SW 1271 (cell line): Measurements from ENCODE around the gene UBR7.
"Not testable (repeated sequence)": the region's sequence is repeated elsewhere in the genome, so short reads cannot be mapped to it uniquely, and the experiment has no call there.

Experiments used
- DNase-seq, 2 experiments: peaks; one replicate each; lab custom pipeline; 2025; lab: John Stamatoyannopoulos, UW

Gene UBR7

GRCh38 chr14:93206793-93207467 lies at the start of gene UBR7, which contains the start of gene GON7:
Gene UBR7, plus strand, starts transcription at chr14:93207256. Its CDS starts 36 bp downstream, at chr14:93207292.
Gene GON7, minus strand, starts transcription at chr14:93207065. Its CDS starts 28 bp downstream, at chr14:93207037.
- peak; percentile 93 to 96 for DNase-seq

- DNase-seq, result not testable (repeated sequence)
Measured at GRCh38 chr14:93158349-93158748, 48.7 kb upstream of the UBR7 start.

GRCh38 chr14:93159625-93160352 lies 47.3 kb upstream of the UBR7 start:
- not testable (repeated sequence) for DNase-seq

- peak; percentile 13 to 37 for DNase-seq
Measured at GRCh38 chr14:93160353-93160801, 46.7 kb upstream of the UBR7 start.

- DNase-seq, result no peak
Measured at GRCh38 chr14:93161411-93161940, 45.6 kb upstream of the UBR7 start.

GRCh38 chr14:93163564-93163963 lies 43.5 kb upstream of the UBR7 start:
- no peak for DNase-seq

- not testable (repeated sequence) for DNase-seq
Measured at GRCh38 chr14:93165271-93166265, 41.5 kb upstream of the UBR7 start.

- DNase-seq, result not testable (repeated sequence)
Measured at GRCh38 chr14:93168610-93169009, 38.4 kb upstream of the UBR7 start.

GRCh38 chr14:93169619-93170018 lies 37.4 kb upstream of the UBR7 start:
- not testable (repeated sequence) for DNase-seq

GRCh38 chr14:93170141-93170540 lies 36.9 kb upstream of the UBR7 start:
- DNase-seq, result not testable (repeated sequence)

GRCh38 chr14:93171376-93171775 lies 35.7 kb upstream of the UBR7 start:
- no peak for DNase-seq

GRCh38 chr14:93173943-93174395 lies 33.1 kb upstream of the UBR7 start:
- no peak for DNase-seq

- DNase-seq, result not testable (repeated sequence)
Measured at GRCh38 chr14:93174731-93175130, 32.3 kb upstream of the UBR7 start.

- DNase-seq, result no peak
Measured at GRCh38 chr14:93175492-93175891, 31.6 kb upstream of the UBR7 start.

GRCh38 chr14:93183596-93184317 lies 23.3 kb upstream of the UBR7 start:
- DNase-seq, result no peak

- peak; percentile 56 to 70 for DNase-seq
Measured at GRCh38 chr14:93184391-93185348, 22.4 kb upstream of the UBR7 start, which contains the start of the genes LYSET and MOAP1. Gene LYSET, plus strand, starts transcription at chr14:93185317. Its CDS starts 89 bp downstream, at chr14:93185406. Gene MOAP1, minus strand, starts transcription at chr14:93184897. Its CDS starts 655 bp downstream, at chr14:93184242.

- no peak for DNase-seq
Measured at GRCh38 chr14:93185349-93185720, 21.7 kb upstream of the UBR7 start.

- no peak for DNase-seq
Measured at GRCh38 chr14:93186466-93186865, 20.6 kb upstream of the UBR7 start.

GRCh38 chr14:93186956-93187355 lies 20.1 kb upstream of the UBR7 start:
- DNase-seq, result no peak
